Neural cell (in vitro differentiated cells): ENCODE measurements around the gene HS1BP3. TPM values are rescaled to one million over a fixed set of nuclear protein-coding genes. Genes with fewer than 3 reads are reported as not detected.

Experiments
- H2AFZ ChIP-seq: fragments of 200-600, 300-800 bp; sonication (generic), shearing (Covaris generic); 2 replicates; pipeline ENCODE4 v1.6.0; 2014; ENCODE audit warnings: low read depth, mild to moderate bottlenecking, antibody characterized with exemption, low read length, moderate library complexity
- H3F3A ChIP-seq: fragments of 200-600 bp; shearing (Covaris generic); 2 replicates; pipeline ENCODE4 v1.6.1; 2016; ENCODE audit warnings: mild to moderate bottlenecking, moderate library complexity, mixed read lengths, antibody characterized with exemption, low read length; ENCODE audit not compliant: insufficient read depth, poor library complexity, severe bottlenecking
- H3K27ac ChIP-seq: fragments of 200-600, 300-800 bp; sonication (generic), shearing (Covaris generic); 2 replicates; pipeline ENCODE4 v1.5.1; 2014; ENCODE audit warnings: mild to moderate bottlenecking, low read length, moderate library complexity
- H3K27me3 ChIP-seq: fragments of 300-800, 200-600 bp; sonication (generic), shearing (Covaris generic); 2 replicates; pipeline ENCODE4 v1.6.0; 2014; ENCODE audit warnings: mild to moderate bottlenecking, low read depth, low read length, moderate library complexity; ENCODE audit not compliant: insufficient read depth
- H3K36me3 ChIP-seq: fragments of 300-800, 200-600 bp; sonication (generic), shearing (Covaris generic); 2 replicates; pipeline ENCODE4 v1.5.1; 2014; ENCODE audit warnings: mild to moderate bottlenecking, antibody characterized with exemption, low read length, moderate library complexity; ENCODE audit not compliant: insufficient read depth
- H3K4me2 ChIP-seq: fragments of 300-800, 200-600 bp; sonication (generic), shearing (Covaris generic); 2 replicates; pipeline ENCODE4 v1.6.0; 2014; ENCODE audit warnings: mild to moderate bottlenecking, low read length
- H3K4me3 ChIP-seq: fragments of 300-800, 200-600 bp; sonication (generic), shearing (Covaris generic); 2 replicates; pipeline ENCODE4 v1.5.1; 2014; ENCODE audit warnings: mild to moderate bottlenecking, low read length, moderate library complexity
- H3K79me2 ChIP-seq: fragments of 200-600 bp; shearing (Covaris generic); replicated peaks from 2 replicates; pipeline ENCODE4 v1.6.0; 2014; ENCODE audit warnings: mild to moderate bottlenecking, low read length, moderate library complexity; ENCODE audit not compliant: insufficient read depth
- H3K9ac ChIP-seq: fragments of 300-800, 200-600 bp; sonication (generic), shearing (Covaris generic); 2 replicates; pipeline ENCODE4 v1.6.1; 2016; ENCODE audit warnings: mild to moderate bottlenecking, low read length, mixed read lengths
- H3K9me2 ChIP-seq: fragments of 200-600 bp; shearing (Covaris generic); 2 replicates; pipeline ENCODE4 v1.6.1; 2016; ENCODE audit warnings: mild to moderate bottlenecking, low read length, mixed read lengths; ENCODE audit not compliant: insufficient read depth
- H3K9me3 ChIP-seq: fragments of 200-600, 300-800 bp; sonication (generic), shearing (Covaris generic); 2 replicates; pipeline ENCODE4 v1.6.1; 2016; ENCODE audit warnings: mild to moderate bottlenecking, mixed run types, low read length, moderate library complexity, mixed read lengths
- H4K20me1 ChIP-seq: fragments of 200-600 bp; shearing (Covaris generic); 2 replicates; pipeline ENCODE4 v1.6.1; 2016; ENCODE audit warnings: mild to moderate bottlenecking, mixed run types; ENCODE audit not compliant: insufficient read depth
- CTCF ChIP-seq: fragments of 450-650 bp; IDR thresholded peaks from 2 replicates; pipeline ENCODE4 v1.5.1; 2014; ENCODE audit warnings: antibody characterized with exemption, mild to moderate bottlenecking, moderate library complexity; ENCODE audit not compliant: poor library complexity, severe bottlenecking
- EP300 ChIP-seq: fragments of 450-650 bp; conservative IDR thresholded peaks from 2 replicates; pipeline ENCODE4 v1.6.1; 2014; ENCODE audit warnings: antibody characterized with exemption, mild to moderate bottlenecking, moderate library complexity; ENCODE audit not compliant: poor library complexity, severe bottlenecking
- EZH2 ChIP-seq: fragments of 200-600, 300-800 bp; shearing (Covaris generic), sonication (generic); IDR thresholded peaks from 2 replicates; pipeline ENCODE4 v1.6.1; 2014; ENCODE audit warnings: antibody characterized with exemption, low read length, borderline replicate concordance, mild to moderate bottlenecking; ENCODE audit not compliant: insufficient read depth, poor library complexity, severe bottlenecking
- MXI1 ChIP-seq: fragments of 450-650 bp; conservative IDR thresholded peaks from 2 replicates; pipeline ENCODE4 v1.6.1; 2014; ENCODE audit warnings: antibody characterized with exemption, mild to moderate bottlenecking; ENCODE audit not compliant: poor library complexity, severe bottlenecking
- POLR2AphosphoS5 ChIP-seq: IDR thresholded peaks from 2 replicates; pipeline ENCODE4 v1.6.1; 2012
- RAD21 ChIP-seq: fragments of 450-650 bp; conservative IDR thresholded peaks from 2 replicates; pipeline ENCODE4 v1.6.1; 2014; ENCODE audit warnings: antibody characterized with exemption, mild to moderate bottlenecking, moderate library complexity
- REST ChIP-seq: IDR thresholded peaks from 2 replicates; pipeline ENCODE4 v1.6.1; 2012; ENCODE audit warnings: borderline replicate concordance
- SMC3 ChIP-seq: fragments of 450-650 bp; conservative IDR thresholded peaks from 2 replicates; pipeline ENCODE4 v1.6.1; 2014; ENCODE audit warnings: antibody characterized with exemption, mild to moderate bottlenecking, moderate library complexity; ENCODE audit not compliant: poor library complexity
- TAF1 ChIP-seq: IDR thresholded peaks from 2 replicates; pipeline ENCODE4 v1.6.1; 2012; ENCODE audit warnings: low read depth
- polyA plus RNA-seq: library from polyadenylated mRNA; depleted of rRNA; stranded (reverse); fragments of >200 nt; gene quantifications from 2 replicates; pipeline ENCODE4 v1.2.3, GENCODE V29; 2014

The HS1BP3 gene
- polyA plus RNA-seq, 1 donor from 2014 or later: 8.9 TPM

GRCh38 chr2:20631617-20632307 lies 19.1 kb downstream of the HS1BP3 start:
- H3K9ac ChIP-seq: no peak overlapping the region
- H3K36me3 ChIP-seq: no peaks in the 10 kb centered on the region
- no peaks in the 10 kb centered on the region for H3K79me2 ChIP-seq
- no peaks in the 10 kb centered on the region for H3K9me3 ChIP-seq
- no peak overlapping the region for H2AFZ ChIP-seq
- no peaks in the 10 kb centered on the region for H3K27me3 ChIP-seq
- H3K4me3 ChIP-seq: no peak overlapping the region
- no peak overlapping the region for H3K27ac ChIP-seq
- TF ChIP-seq EZH2 (no peak), EP300 (no peak), MXI1 (no peak), SMC3 (no peak), TAF1 (no peak), POLR2AphosphoS5 (no peak), REST (no peak), CTCF (no peak), RAD21 (no peak)
- H4K20me1 ChIP-seq: no peaks in the 10 kb centered on the region
- no peak overlapping the region for H3K4me2 ChIP-seq
- H3K9me2 ChIP-seq: no peaks in the 10 kb centered on the region
- no peaks in the 10 kb centered on the region for H3F3A ChIP-seq

- no peaks in the 10 kb centered on the region for H3K9me2 ChIP-seq
- no peaks in the 10 kb centered on the region for H3F3A ChIP-seq
- H3K4me2 ChIP-seq: no peak overlapping the region
- no peak overlapping the region for H3K27ac ChIP-seq
- H4K20me1 ChIP-seq: no peaks in the 10 kb centered on the region
- no peaks in the 10 kb centered on the region for H3K36me3 ChIP-seq
- H3K4me3 ChIP-seq: no peak overlapping the region
- H3K9ac ChIP-seq: no peak overlapping the region
- H3K9me3 ChIP-seq: no peaks in the 10 kb centered on the region
- H2AFZ ChIP-seq: no peak overlapping the region
- H3K27me3 ChIP-seq: no peaks in the 10 kb centered on the region
- no peak for TF ChIP-seq TAF1
- TF ChIP-seq POLR2AphosphoS5: no peak
- TF ChIP-seq MXI1: no peak
- TF ChIP-seq EZH2: no peak
- no peak for TF ChIP-seq REST
- no peak for TF ChIP-seq EP300
- TF ChIP-seq CTCF: no peak
- H3K79me2 ChIP-seq: no peaks in the 10 kb centered on the region
Measured at GRCh38 chr2:20630967-20631366, 19.9 kb downstream of the HS1BP3 start.
